Islet precursor cell (in vitro differentiated cells): ENCODE results near the gene SEPTIN6.

ENCODE experiments used
- DNase-seq: peaks from one replicate; pipeline ENCODE4 v3.0.0-alpha.2; 2018

Gene SEPTIN6

DNA sequence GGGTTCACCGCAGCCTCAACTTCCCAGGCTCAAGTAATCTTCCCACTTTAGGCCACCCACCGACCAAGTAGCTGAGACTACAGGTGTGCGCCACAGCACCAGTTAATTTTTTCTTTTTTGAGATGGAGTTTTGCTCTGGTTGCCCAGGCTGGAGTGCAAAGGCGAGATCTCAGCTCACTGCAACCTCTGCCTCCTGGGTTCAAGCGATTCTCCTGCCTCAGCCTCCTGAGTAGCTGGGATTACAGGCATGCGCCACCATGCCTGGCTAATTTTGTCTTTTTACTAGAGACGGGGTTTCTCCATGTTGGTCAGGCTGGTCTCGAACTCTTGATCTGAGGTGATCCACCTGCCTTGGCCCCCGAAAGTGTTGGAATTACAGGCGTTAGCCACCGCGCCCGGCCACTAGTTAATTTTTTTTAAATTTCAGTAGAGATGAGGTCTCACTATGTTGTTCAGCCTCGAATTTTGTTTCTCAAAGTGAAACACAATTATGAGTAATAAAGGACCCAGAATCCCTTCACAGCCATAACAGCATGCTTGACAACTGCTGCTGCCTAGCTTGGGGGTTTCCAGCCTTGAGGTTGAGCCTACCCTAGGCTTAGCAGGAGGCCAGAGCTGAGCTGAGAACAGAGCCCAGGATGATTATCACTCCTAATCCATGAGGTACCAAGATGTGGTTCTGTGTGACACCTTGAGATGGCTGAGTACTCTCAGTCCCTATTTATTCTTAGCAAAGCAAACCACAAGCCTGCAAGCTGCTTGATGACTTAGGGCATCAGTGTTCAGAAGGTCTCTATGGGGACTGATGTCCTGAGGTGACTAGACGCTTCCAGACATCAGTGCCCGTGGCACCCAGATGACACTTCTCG lies 45.2 kb downstream of the SEPTIN6 start:
- DNase-seq: no peak

- no peak for DNase-seq
These were observed 45.9 kb downstream of the SEPTIN6 start for GRCh38 chrX:119647089-119647488.

DNA sequence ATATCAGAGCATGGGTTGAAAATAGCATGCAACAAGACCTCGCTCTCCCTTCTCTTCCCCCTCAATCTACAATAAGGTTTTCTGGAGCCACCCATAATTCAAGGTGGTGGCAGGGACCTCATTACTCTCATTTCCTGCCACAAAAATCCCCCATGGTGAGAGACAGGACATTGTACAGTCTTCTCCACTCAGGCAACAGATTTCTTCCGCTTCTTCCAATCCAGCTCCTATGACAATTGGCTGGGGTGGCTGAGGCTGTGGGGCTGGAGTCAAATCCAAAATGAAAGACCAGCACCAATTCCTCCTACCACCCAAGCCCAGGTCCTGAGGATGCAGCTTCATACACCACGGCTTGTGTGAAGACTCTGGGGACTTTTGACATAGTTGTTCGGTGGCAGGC lies 46.5 kb downstream of the SEPTIN6 start:
- no peak for DNase-seq

DNA sequence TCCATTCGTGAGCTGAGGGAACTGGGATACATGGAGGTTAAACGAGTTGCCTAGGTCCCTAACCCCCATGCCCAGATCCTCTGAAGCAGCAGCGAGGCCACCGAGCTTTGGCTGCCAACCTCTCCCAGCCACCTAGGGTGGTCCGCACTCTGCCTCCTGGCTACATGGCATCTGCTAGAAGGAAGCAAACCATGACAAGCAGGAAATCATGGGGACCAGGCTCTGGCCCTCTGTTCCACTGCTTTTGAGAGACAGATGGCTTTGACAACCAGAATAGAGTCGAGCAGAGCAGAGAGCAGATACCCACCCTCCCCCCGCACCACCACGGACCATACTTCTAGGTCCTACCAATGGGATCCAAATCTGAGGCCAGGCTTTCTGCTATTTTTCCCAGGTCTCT lies 49.3 kb downstream of the SEPTIN6 start:
- no peak for DNase-seq
